ENCODE data around the gene GTF2H2C_2.
"Not testable (repeated sequence)": the region's sequence is repeated elsewhere in the genome, so short reads cannot be mapped to it uniquely, and the experiment has no call there.

GTF2H2C_2 gene

DNA sequence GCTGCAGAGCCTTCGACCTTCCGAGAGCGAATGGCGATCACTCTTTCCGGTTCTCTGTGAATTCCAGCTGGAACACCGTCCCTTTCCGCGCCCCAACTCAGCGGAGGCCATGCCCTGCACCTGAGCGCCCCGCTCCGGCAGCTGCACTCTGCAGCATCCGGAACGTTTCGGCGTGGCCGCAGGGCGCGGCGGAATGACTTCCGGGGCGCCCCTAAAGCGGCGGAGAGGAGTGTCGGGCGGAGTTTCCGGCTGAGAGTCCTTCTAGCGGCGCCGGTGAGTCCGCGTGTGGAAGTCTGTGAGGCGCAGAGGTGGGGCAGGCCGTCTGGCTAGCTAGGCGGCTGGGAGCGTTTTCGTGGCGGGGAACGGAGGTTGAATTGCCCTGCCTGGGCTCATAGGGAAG is at the start of gene GTF2H2C_2:
TSS of gene GTF2H2C_2 (plus strand) at position 252 of the 400 bp plus-strand sequence.
- intact Hi-C loops (cut with DNase I); DNase-seq (ENCODE audit: low spot score): not testable (repeated sequence)

DNA sequence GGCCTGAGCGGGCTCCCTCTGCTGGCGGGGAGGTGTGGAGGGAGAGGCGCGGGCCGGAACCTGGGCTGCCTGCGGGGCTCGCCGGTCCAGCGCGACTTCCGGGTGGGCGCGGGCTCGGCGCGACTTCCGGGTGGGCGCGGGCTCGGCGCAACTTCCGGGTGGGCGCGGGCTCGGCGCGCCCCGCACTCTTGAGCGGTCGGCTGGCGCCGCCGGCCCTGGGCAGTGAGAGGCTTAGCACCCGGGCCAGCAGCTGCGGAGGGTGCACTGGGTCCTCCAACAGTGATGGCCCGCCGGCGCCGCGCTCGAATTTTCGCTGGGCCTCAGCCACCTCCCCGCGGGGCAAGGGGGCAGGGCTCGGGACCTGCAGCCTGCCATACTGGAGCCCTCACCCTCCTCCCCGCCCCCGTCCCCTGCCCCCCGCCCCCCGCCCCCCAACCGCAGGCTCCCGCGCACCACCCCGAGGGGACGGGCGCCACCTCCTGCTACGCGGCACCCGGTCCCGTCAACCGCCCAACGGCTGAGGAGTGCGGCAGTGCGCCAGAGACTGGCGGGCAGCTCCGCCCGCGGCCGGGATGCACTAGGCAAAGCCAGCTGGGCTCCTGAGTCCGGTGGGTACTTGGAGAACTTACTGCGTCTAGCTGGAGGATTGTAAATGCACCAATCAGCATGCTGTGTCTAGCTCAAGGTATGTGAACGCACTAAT is 14.0 kb upstream of the GTF2H2C_2 start:
- intact Hi-C loops (cut with DNase I), result not testable (repeated sequence)
- DNase-seq (ENCODE audit: low spot score), result peak; percentile 86

- DNase-seq (ENCODE audit: low spot score); intact Hi-C loops (cut with DNase I): not testable (repeated sequence)
Measured at GRCh38 chr5:70421322-70421721, 6.2 kb downstream of the GTF2H2C_2 start.

- DNase-seq (ENCODE audit: low spot score); intact Hi-C loops (cut with DNase I): not testable (repeated sequence)
Measured at GRCh38 chr5:70423215-70423614, 8.0 kb downstream of the GTF2H2C_2 start.

DNA sequence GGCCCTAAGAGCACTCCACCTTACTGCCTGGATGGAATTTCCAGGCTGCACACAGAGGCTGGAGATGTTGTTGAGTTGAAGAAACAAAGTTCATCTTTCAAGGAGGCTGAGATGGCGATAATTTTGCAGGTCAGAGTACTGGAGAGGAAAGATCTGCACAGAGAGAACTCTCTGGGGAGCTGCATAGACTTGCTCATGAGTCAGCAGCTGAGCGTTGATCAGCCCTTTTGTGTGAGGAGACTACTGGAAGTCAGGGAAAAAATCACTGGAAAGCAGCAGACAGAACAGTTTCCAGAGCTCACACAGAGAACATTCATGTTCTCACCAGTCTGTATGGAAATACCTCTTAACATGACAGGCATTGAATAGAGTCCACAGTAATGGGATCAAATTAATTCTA is 23.4 kb downstream of the GTF2H2C_2 start:
- DNase-seq (ENCODE audit: low spot score); intact Hi-C loops (cut with DNase I): not testable (repeated sequence)

DNA sequence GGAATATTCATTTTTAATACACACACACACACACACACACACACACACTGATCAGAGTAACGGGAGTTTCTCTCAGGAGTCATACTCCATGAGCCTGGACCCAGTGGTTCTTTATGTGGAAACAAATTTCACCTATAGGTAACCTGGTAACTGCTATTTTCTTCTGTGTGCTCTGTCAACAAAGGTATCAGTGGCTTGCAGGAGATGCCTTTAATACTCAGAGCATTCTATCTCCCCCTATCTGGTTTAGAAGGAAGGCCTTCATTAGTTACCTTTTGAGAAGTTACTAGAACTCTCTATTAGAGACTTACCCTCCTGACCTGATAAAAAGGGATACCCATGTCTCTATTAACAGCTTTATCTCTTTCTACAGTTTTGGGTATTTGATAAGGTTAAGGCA is 34.4 kb downstream of the GTF2H2C_2 start:
- intact Hi-C loops (cut with DNase I); DNase-seq (ENCODE audit: low spot score): not testable (repeated sequence)

GRCh38 chr5:70451249-70451984 is 36.2 kb downstream of the GTF2H2C_2 start:
- DNase-seq (ENCODE audit: low spot score); intact Hi-C loops (cut with DNase I): not testable (repeated sequence)

DNA sequence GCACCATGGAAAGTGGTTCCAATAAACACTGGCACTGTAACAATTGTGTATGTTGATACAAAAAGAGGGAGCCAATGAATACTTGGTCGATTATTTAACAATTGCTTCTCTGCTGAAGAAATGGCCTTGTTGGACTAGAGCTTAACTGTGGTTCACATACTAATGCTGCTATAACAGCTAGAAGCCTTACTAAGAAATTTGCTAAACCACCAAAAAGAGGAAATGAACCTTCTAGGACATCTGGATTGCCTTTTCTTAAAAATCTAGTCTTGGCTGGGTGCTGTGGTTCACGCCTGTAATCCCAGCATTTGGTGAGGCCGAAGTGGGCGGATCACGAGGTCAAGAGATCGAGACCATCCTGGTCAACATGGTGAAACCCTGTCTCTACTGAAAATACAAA is 41.9 kb downstream of the GTF2H2C_2 start:
- DNase-seq (ENCODE audit: low spot score); intact Hi-C loops (cut with DNase I): not testable (repeated sequence)

DNA sequence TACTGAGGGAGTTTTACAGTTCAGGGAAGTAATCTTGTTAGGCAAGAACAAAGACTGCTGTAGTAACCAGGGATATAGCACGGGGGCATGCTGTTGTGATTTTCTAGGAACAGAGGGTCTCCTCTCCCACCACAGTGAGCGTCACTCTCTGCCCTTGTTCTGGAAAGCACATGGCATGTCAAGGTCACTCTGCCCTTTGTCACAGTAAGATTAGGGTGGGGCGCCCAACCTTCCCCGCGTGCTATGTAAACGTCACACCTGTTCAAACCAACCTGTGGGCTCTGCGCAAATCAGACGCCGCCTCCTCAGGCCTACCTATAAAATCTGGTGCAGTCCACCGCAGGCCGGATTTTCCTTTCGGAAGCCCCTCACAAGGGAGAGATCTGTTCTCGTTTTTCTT is 44.0 kb downstream of the GTF2H2C_2 start:
- DNase-seq (ENCODE audit: low spot score); intact Hi-C loops (cut with DNase I): not testable (repeated sequence)

GRCh38 chr5:70461984-70462383 is 46.8 kb downstream of the GTF2H2C_2 start:
- intact Hi-C loops (cut with DNase I); DNase-seq (ENCODE audit: low spot score): not testable (repeated sequence)

GRCh38 chr5:70464019-70464637 is 49.0 kb downstream of the GTF2H2C_2 start:
- DNase-seq (ENCODE audit: low spot score); intact Hi-C loops (cut with DNase I): not testable (repeated sequence)

GRCh38 chr5:70469926-70470509 is 54.9 kb downstream of the GTF2H2C_2 start:
- intact Hi-C loops (cut with DNase I); DNase-seq (ENCODE audit: low spot score): not testable (repeated sequence)

Measured in posterior vena cava (tissue), 2 donors.